IPS-11a (cell line): ENCODE measurements around the gene GFI1B.

Experiments
- H3K4me3 ChIP-seq: one replicate; pipeline ENCODE4 v1.5.1; 2013; ENCODE audit warnings: low read depth, low read length, control low read depth

GFI1B gene

GRCh38 chr9:132978451-132979131, at the start of gene GFI1B:
Gene GFI1B (plus strand): TSS chr9:132978694. CDS start chr9:132986679, 7,985 bp downstream.
- no peak within 1 kb of the TSS for H3K4me3 ChIP-seq

- H3K4me3 ChIP-seq: no peak overlapping the region
These were observed 47.2 kb upstream of the GFI1B start for GRCh38 chr9:132931178-132931735.

- no peak overlapping the region for H3K4me3 ChIP-seq
These were observed 43.5 kb upstream of the GFI1B start for GRCh38 chr9:132935026-132935425.

GRCh38 chr9:132937463-132937901, 41.0 kb upstream of the GFI1B start:
- H3K4me3 ChIP-seq: no peak overlapping the region

GRCh38 chr9:132939169-132939568, 39.3 kb upstream of the GFI1B start:
- H3K4me3 ChIP-seq: no peak overlapping the region

- no peak overlapping the region for H3K4me3 ChIP-seq
These were observed 35.8 kb upstream of the GFI1B start for GRCh38 chr9:132942541-132943182.

- H3K4me3 ChIP-seq: peak overlapping the region; percentile 87
These were observed 34.7 kb upstream of the GFI1B start for GRCh38 chr9:132943651-132944293.

- peak within 1 kb of the TSS; percentile 87 for H3K4me3 ChIP-seq
These were observed 34.0 kb upstream of the GFI1B start, which contains the start of gene TSC1 for GRCh38 chr9:132944294-132945185. Gene TSC1 (minus strand): TSS chr9:132944616. CDS start chr9:132928872, 15,744 bp downstream.

- peak overlapping the region; percentile 36 for H3K4me3 ChIP-seq
These were observed 33.0 kb upstream of the GFI1B start for GRCh38 chr9:132945186-132946130.

GRCh38 chr9:132946211-132946610, 32.3 kb upstream of the GFI1B start:
- no peak overlapping the region for H3K4me3 ChIP-seq

GRCh38 chr9:132946631-132947295, 31.7 kb upstream of the GFI1B start:
- H3K4me3 ChIP-seq: no peak overlapping the region

- H3K4me3 ChIP-seq: no peak overlapping the region
These were observed 30.7 kb upstream of the GFI1B start for GRCh38 chr9:132947756-132948155.

- H3K4me3 ChIP-seq: no peak overlapping the region
These were observed 29.9 kb upstream of the GFI1B start for GRCh38 chr9:132948482-132949050.

GRCh38 chr9:132949709-132950108, 28.8 kb upstream of the GFI1B start:
- H3K4me3 ChIP-seq: no peak overlapping the region

GRCh38 chr9:132955123-132955522, 23.4 kb upstream of the GFI1B start:
- no peak overlapping the region for H3K4me3 ChIP-seq

GRCh38 chr9:132955768-132956167, 22.7 kb upstream of the GFI1B start:
- H3K4me3 ChIP-seq: no peak overlapping the region

- no peak overlapping the region for H3K4me3 ChIP-seq
These were observed 20.7 kb upstream of the GFI1B start for GRCh38 chr9:132957805-132958204.

- no peak overlapping the region for H3K4me3 ChIP-seq
These were observed 17.5 kb upstream of the GFI1B start for GRCh38 chr9:132961002-132961401.

- no peak overlapping the region for H3K4me3 ChIP-seq
These were observed 13.0 kb upstream of the GFI1B start for GRCh38 chr9:132965478-132965877.
